Transverse colon (tissue), 4 donors: ENCODE data around the gene MUSTN1. TPM values are rescaled to one million over a fixed set of nuclear protein-coding genes. Genes with fewer than 3 reads are reported as not detected.

Source experiments
- DNase-seq: peaks from one replicate; pipeline ENCODE4 v3.0.0-alpha.2; 2019
- H3K27ac ChIP-seq, 4 donors: fragments of 200-600 bp; sonication (generic); 2 replicates each; pipeline ENCODE4 v1.5.1; 2016 to 2018; ENCODE audit warnings: inconsistent platforms in 4 of 4
- H3K27me3 ChIP-seq: fragments of 200-600 bp; sonication (generic); 2 replicates; pipeline ENCODE4 v1.5.1; 2017; ENCODE audit warnings: inconsistent platforms
- H3K36me3 ChIP-seq, 4 donors: fragments of 200-600 bp; sonication (generic); 2 replicates each; pipeline ENCODE4 v1.5.1; 2017 to 2019; ENCODE audit warnings: inconsistent platforms in 4 of 4
- H3K4me1 ChIP-seq, 4 donors: fragments of 200-600 bp; sonication (generic); 2 replicates each; pipeline ENCODE4 v1.5.1; 2017 to 2020; ENCODE audit warnings: inconsistent platforms in 4 of 4
- H3K4me3 ChIP-seq, 4 donors: fragments of 200-600 bp; sonication (generic); 1 replicate in 1 of 4; 2 replicates in 3 of 4; pipeline versions ENCODE4 v1.5.1 to v1.6.1; 2017 to 2019; ENCODE audit warnings: inconsistent platforms in 4 of 4
- H3K9me3 ChIP-seq, 2 donors: fragments of 200-600 bp; sonication (generic); 2 replicates each; pipeline ENCODE4 v1.5.1; 2017 to 2019; ENCODE audit warnings: inconsistent platforms in 2 of 2
- EP300 ChIP-seq: sonication (generic); formaldehyde crosslinking; IDR thresholded peaks from one replicate; pipeline ENCODE4 v1.6.1; 2017; ENCODE audit warnings: antibody characterized with exemption, low read depth
- POLR2A ChIP-seq: fragments of 450-650 bp; IDR thresholded peaks from one replicate; pipeline ENCODE4 v1.6.1; 2016; ENCODE audit warnings: antibody characterized with exemption, mild to moderate bottlenecking, moderate library complexity
- POLR2AphosphoS5 ChIP-seq, 3 donors: sonication (generic); formaldehyde crosslinking; IDR thresholded peaks; one replicate each; pipeline ENCODE4 v1.6.1; 2016; ENCODE audit warnings: antibody characterized with exemption in 3 of 3
- WGBS, 2 donors: methylation state at CpG; one replicate each; pipeline ENCODE4 v1.1.5; 2018; ENCODE audit warnings: low coverage in 1 of 2; 5-methylcytosine and 5-hydroxymethylcytosine counted together
- in situ Hi-C, 4 donors: fragments of 200-750 bp; cut with MboI; loops; one replicate each; pipeline versions ENCODE4 v1.15.0 to v1.15.1; 2017; ENCODE audit warnings: low sequenced_read_pairs in 3 of 4, low pct_ligation_motif_present in 1 of 4, low pct_unique_long_range_greater_than_20kb in 1 of 4
- intact Hi-C: fragments of 100-400 bp; cut with DNase I; formaldehyde crosslinking; loops from one replicate; pipeline ENCODE4 v1.15.1; 2023; ENCODE audit warnings: low total_unique reads
- total RNA-seq, 4 donors: library from RNA; depleted of rRNA; stranded (reverse); fragments of >200 nt; gene quantifications; one replicate each; pipeline ENCODE4 v1.1.0, GENCODE V29; 2016
- TF ChIP-seq, protein P1 (sequence below), 5 experiments: fragments of 200-600 bp in 3 of 5; fragments of 450-650 bp in 2 of 5; sonication (generic) in 3 of 5; IDR thresholded peaks; 1 replicate in 2 of 5; 2 replicates in 3 of 5; pipeline ENCODE4 v1.5.1; 2016 to 2017; ENCODE audit warnings: antibody characterized with exemption in 5 of 5, inconsistent platforms in 3 of 5, mild to moderate bottlenecking in 2 of 5, moderate library complexity in 1 of 5

Gene MUSTN1
- total RNA-seq, 4 donors from 2014 or later, result 3.0 to 26.5 (median 11.8) TPM

DNA sequence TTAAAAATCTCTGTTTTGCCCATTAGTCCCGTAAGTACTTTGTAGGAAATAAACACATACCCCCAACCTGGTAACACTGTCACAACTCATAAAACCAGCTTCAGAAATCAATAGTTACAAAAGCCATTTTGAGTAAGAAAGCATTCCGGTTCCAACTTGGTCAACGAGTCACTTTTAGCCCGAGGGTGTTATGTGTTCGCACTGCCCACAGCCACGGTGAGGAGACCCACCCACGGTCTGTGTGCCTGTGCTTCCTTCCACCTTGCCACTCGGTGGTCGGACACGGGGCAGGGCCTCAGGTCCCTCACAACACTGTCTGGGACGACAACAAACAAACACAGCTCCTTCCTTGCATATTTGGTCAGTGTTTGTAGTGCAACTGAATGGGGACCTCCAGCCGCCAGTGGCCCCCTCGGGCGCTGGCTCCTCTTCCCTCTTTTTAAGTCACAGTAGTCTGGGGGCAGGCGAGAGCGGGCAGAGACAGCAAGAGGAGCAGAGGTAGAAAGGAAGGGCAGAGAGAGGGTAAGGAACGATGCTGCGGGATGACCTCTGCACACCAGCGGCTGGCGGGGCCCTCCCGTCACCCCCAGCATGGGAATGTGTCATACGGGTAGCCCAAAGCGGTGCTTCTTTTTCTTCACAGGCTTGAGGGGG, 5.2 kb upstream of the MUSTN1 start:
- H3K27ac ChIP-seq, result no peak overlapping the region
- H3K9me3 ChIP-seq, result no peaks in the 10 kb centered on the region
- WGBS, 2 donors, result 89 to 92% methylated on average over 12 to 23 of the region's 23 CpGs
- no peak for DNase-seq
- no peaks in the 10 kb centered on the region for H3K27me3 ChIP-seq
- TF ChIP-seq EP300, result no peak
- no peaks in the 10 kb centered on the region for H3K36me3 ChIP-seq
- H3K4me3 ChIP-seq, result no peak overlapping the region
- intact Hi-C loops, result no loop called here
- in situ Hi-C loops, result loop anchor here in 3 of 4 donors (10.0 to 25.0 kb wide), 3 partner anchors 225 to 247 kb away; no protein-coding TSS in a partner anchor
- H3K4me1 ChIP-seq, result peaks cover 0 to 11% (median 4%) of the 10 kb centered on the region in 4 donors

- DNase-seq, result no peak
- H3K36me3 ChIP-seq, result no peaks in the 10 kb centered on the region
- TF ChIP-seq POLR2A (no peak), POLR2AphosphoS5 (IDR thresholded peaks at IDR 0.05) (no peak), EP300 (no peak)
- TF ChIP-seq, protein P1, sequence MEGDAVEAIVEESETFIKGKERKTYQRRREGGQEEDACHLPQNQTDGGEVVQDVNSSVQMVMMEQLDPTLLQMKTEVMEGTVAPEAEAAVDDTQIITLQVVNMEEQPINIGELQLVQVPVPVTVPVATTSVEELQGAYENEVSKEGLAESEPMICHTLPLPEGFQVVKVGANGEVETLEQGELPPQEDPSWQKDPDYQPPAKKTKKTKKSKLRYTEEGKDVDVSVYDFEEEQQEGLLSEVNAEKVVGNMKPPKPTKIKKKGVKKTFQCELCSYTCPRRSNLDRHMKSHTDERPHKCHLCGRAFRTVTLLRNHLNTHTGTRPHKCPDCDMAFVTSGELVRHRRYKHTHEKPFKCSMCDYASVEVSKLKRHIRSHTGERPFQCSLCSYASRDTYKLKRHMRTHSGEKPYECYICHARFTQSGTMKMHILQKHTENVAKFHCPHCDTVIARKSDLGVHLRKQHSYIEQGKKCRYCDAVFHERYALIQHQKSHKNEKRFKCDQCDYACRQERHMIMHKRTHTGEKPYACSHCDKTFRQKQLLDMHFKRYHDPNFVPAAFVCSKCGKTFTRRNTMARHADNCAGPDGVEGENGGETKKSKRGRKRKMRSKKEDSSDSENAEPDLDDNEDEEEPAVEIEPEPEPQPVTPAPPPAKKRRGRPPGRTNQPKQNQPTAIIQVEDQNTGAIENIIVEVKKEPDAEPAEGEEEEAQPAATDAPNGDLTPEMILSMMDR (IDR thresholded peaks at IDR 0.05), result no peak
- WGBS, 2 donors, result 82% methylated on average over 2 of the region's 2 CpGs; no CpG with 5 or more reads in 1 of the 2 donors
- H3K4me3 ChIP-seq, result no peak overlapping the region
- intact Hi-C loops (no loop called here), in situ Hi-C loops (loop anchor here in 1 of 4 donors (25.0 kb wide), 1 partner anchor 248 kb away; no protein-coding TSS in a partner anchor)
- H3K9me3 ChIP-seq, result no peaks in the 10 kb centered on the region
- peaks cover 0 to 5% (median 1%) of the 10 kb centered on the region in 4 donors for H3K4me1 ChIP-seq
- H3K27ac ChIP-seq, result no peak overlapping the region
- H3K27me3 ChIP-seq, result no peaks in the 10 kb centered on the region
Observed at GRCh38 chr3:52839268-52839575, 4.4 kb upstream of the MUSTN1 start.

GRCh38 chr3:52838561-52839267, 3.9 kb upstream of the MUSTN1 start:
- Histone ChIP-seq H3K36me3 (no peaks in the 10 kb centered on the region), H3K27me3 (no peaks in the 10 kb centered on the region), H3K27ac (no peak overlapping the region), H3K9me3 (no peaks in the 10 kb centered on the region), H3K4me3 (no peak overlapping the region), H3K4me1 (peaks cover 0 to 5% (median 0%) of the 10 kb centered on the region in 4 donors)
- no peak for DNase-seq
- in situ Hi-C loops, result loop anchor here in 1 of 4 donors (25.0 kb wide), 1 partner anchor 249 kb away; no protein-coding TSS in a partner anchor
- TF ChIP-seq POLR2A (no peak), EP300 (no peak), POLR2AphosphoS5 (IDR thresholded peaks at IDR 0.05) (no peak)
- TF ChIP-seq, protein P1 (IDR thresholded peaks at IDR 0.05), result no peak
- 80 to 85% methylated on average over 1 to 8 of the region's 8 CpGs for WGBS, 2 donors
- intact Hi-C loops, result no loop called here

GRCh38 chr3:52836986-52837385, 2.2 kb upstream of the MUSTN1 start:
- peaks cover 0 to 1% (median 0%) of the 10 kb centered on the region in 4 donors for H3K4me1 ChIP-seq
- intact Hi-C loops, result no loop called here
- H3K27me3 ChIP-seq, result no peaks in the 10 kb centered on the region
- no peak overlapping the region for H3K27ac ChIP-seq
- in situ Hi-C loops, result loop anchor here in 1 of 4 donors (25.0 kb wide), 1 partner anchor 250 kb away; no protein-coding TSS in a partner anchor
- no peak for TF ChIP-seq POLR2A
- TF ChIP-seq, protein P1 (IDR thresholded peaks at IDR 0.05), result no peak
- TF ChIP-seq POLR2AphosphoS5 (IDR thresholded peaks at IDR 0.05), result no peak
- TF ChIP-seq EP300, result no peak
- DNase-seq, result no peak
- no peak overlapping the region for H3K4me3 ChIP-seq
- no peaks in the 10 kb centered on the region for H3K36me3 ChIP-seq
- WGBS, 2 donors, result 79% methylated on average over 4 of the region's 4 CpGs; no CpG with 5 or more reads in 1 of the 2 donors
- no peaks in the 10 kb centered on the region for H3K9me3 ChIP-seq
